Progenitor cell of endocrine pancreas (in vitro differentiated cells): ENCODE measurements around the gene CCBE1. TPM values are rescaled to one million over a fixed set of nuclear protein-coding genes. Genes with fewer than 3 reads are reported as not detected.

Experiments used
- DNase-seq: peaks from one replicate; pipeline ENCODE4 v3.0.0; 2021; ENCODE audit warnings: low spot score; ENCODE audit not compliant: unreplicated experiment
- H3K27ac Mint-ChIP-seq: 2 replicates; pipeline ENCODE4 v1.8.0; 2021; ENCODE audit warnings: mild to moderate bottlenecking, moderate library complexity, mixed read lengths
- H3K27me3 Mint-ChIP-seq: 2 replicates; pipeline ENCODE4 v1.8.0; 2021; ENCODE audit warnings: mixed read lengths
- H3K36me3 Mint-ChIP-seq: 2 replicates; pipeline ENCODE4 v1.8.0; 2022; ENCODE audit warnings: mixed read lengths; ENCODE audit not compliant: insufficient read depth
- H3K4me1 Mint-ChIP-seq: 2 replicates; pipeline ENCODE4 v1.8.0; 2021; ENCODE audit warnings: low read depth, mixed read lengths
- H3K4me3 Mint-ChIP-seq: 2 replicates; pipeline ENCODE4 v1.8.0; 2021; ENCODE audit warnings: low read depth, mild to moderate bottlenecking, moderate library complexity, mixed read lengths
- H3K9me3 Mint-ChIP-seq: 2 replicates; pipeline ENCODE4 v1.8.0; 2021; ENCODE audit warnings: low read depth, mixed read lengths
- total RNA-seq: library from RNA; stranded (reverse); gene quantifications from 2 replicates; pipeline ENCODE4 v1.2.1, GENCODE V29; 2021
- TF ChIP-seq, protein P1 (sequence below): fragments of 200-600 bp; sonication (generic); IDR thresholded peaks from one replicate; pipeline ENCODE4 v1.5.0; 2021; ENCODE audit warnings: antibody characterized with exemption, mild to moderate bottlenecking; ENCODE audit not compliant: unreplicated experiment

CCBE1 gene
- total RNA-seq, 1 donor from 2014 or later: 1.2 TPM

DNA sequence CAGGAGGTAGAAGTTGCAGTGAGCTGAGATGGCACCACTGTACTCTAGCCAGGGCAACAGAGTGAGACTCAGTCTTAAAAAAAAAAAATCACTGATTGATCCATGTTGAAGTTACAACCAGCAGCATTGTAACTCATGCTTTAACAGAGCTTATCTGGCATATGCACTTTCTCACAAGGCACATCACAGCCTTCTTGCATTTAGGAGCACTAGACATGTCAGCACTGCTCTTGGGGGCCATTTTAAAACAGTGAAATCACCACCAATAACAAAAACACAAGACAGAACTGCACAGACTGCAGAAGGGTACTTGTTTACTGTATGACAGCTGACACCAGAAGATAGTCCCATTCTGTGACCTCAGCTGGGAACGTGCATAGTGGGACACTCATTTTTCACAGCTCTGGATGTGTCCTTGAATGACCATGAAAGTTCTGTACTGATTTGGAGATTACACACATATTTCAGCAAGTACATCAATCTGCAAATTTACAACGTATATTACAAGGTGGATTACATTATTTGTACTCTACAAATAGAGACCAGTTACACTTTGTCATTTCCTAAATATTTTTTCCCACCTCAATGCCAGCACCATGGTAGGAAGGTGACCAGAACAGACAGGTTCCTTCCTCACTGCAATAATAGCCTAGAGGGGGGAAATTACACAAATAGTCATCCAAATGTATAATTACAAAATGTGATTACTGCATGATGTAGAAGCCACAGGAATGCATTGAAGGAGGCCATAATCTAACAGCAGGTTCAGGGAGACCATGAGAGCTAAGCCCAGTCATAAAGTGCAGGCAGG is 35.1 kb downstream of the CCBE1 start:
- TF ChIP-seq, protein P1, sequence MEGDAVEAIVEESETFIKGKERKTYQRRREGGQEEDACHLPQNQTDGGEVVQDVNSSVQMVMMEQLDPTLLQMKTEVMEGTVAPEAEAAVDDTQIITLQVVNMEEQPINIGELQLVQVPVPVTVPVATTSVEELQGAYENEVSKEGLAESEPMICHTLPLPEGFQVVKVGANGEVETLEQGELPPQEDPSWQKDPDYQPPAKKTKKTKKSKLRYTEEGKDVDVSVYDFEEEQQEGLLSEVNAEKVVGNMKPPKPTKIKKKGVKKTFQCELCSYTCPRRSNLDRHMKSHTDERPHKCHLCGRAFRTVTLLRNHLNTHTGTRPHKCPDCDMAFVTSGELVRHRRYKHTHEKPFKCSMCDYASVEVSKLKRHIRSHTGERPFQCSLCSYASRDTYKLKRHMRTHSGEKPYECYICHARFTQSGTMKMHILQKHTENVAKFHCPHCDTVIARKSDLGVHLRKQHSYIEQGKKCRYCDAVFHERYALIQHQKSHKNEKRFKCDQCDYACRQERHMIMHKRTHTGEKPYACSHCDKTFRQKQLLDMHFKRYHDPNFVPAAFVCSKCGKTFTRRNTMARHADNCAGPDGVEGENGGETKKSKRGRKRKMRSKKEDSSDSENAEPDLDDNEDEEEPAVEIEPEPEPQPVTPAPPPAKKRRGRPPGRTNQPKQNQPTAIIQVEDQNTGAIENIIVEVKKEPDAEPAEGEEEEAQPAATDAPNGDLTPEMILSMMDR: no peak
- Mint-ChIP-seq H3K27me3 (peaks cover 30% of the 10 kb centered on the region), H3K4me1 (no peaks in the 10 kb centered on the region), H3K36me3 (no peaks in the 10 kb centered on the region), H3K27ac (no peak overlapping the region), H3K9me3 (no peaks in the 10 kb centered on the region), H3K4me3 (no peak overlapping the region)
- DNase-seq: no peak

DNA sequence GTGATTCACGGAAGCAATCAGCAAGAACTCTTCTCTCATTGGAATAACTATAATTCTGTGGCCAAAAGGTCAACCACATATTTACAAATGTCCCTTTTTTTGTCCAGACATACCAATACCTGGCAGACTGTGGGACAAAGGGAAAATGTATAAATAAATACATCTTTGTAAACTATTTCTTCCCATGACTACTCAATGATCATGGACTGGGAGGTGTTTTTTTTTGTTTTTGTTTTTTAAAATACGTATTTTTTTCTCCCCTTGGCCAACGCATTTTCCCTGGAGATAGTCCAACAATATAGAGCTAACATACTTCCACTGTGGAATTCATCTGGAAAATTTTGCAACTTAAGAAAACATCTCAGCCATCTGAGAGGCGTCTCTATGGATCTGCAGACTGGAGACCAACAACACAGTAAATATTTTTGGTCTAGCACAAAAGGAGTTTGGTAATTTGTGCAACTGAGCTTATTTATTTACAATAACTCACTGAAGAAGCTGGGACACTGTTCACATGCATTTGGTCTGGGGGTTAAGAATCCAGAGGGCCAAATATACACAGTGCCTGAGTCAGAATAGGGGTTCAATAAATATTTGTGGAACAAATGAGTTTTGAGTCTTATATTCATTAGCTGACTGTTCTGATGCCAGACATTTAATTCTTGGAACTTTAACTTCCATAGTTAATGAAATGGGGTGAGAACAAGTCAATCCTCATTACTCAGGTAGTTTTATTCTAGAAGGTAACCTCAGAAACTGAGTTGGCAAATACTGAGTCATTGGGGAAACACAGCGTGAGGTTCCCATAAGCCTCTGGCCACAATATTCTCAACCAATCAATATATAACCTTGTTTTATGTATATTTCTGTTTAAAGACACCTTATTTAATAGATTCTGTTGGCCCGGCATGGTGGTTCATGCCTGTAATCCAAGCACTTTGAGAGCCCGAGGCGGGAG is 36.2 kb downstream of the CCBE1 start:
- peaks cover 33% of the 10 kb centered on the region for H3K27me3 Mint-ChIP-seq
- H3K9me3 Mint-ChIP-seq: no peaks in the 10 kb centered on the region
- H3K4me3 Mint-ChIP-seq: no peak overlapping the region
- H3K27ac Mint-ChIP-seq: no peak overlapping the region
- TF ChIP-seq, protein P1: no peak
- no peaks in the 10 kb centered on the region for H3K36me3 Mint-ChIP-seq
- no peaks in the 10 kb centered on the region for H3K4me1 Mint-ChIP-seq
- DNase-seq: no peak

DNA sequence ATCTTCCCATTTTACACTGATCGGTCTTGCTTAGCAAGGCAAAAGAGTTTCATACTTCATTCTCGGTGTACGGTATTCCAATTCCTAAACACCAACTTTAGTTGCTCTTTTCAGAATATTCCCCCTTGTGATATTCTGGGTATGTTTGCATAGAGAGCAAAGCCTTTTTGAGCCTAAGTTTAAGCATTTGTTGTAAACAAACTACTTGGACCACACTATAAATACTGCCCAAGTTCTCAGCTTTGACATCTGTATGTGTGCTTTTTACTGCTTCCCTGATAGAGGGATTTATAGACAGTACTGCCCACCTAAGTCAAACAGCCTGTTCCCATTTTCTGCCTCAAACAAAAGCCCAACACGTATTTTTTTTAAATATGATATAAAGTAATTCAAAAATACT is 36.9 kb downstream of the CCBE1 start:
- TF ChIP-seq, protein P1: no peak
- no peak for DNase-seq
- H3K9me3 Mint-ChIP-seq: no peaks in the 10 kb centered on the region
- H3K4me3 Mint-ChIP-seq: no peak overlapping the region
- H3K27ac Mint-ChIP-seq: no peak overlapping the region
- no peaks in the 10 kb centered on the region for H3K4me1 Mint-ChIP-seq
- no peaks in the 10 kb centered on the region for H3K36me3 Mint-ChIP-seq
- peaks cover 27% of the 10 kb centered on the region for H3K27me3 Mint-ChIP-seq

DNA sequence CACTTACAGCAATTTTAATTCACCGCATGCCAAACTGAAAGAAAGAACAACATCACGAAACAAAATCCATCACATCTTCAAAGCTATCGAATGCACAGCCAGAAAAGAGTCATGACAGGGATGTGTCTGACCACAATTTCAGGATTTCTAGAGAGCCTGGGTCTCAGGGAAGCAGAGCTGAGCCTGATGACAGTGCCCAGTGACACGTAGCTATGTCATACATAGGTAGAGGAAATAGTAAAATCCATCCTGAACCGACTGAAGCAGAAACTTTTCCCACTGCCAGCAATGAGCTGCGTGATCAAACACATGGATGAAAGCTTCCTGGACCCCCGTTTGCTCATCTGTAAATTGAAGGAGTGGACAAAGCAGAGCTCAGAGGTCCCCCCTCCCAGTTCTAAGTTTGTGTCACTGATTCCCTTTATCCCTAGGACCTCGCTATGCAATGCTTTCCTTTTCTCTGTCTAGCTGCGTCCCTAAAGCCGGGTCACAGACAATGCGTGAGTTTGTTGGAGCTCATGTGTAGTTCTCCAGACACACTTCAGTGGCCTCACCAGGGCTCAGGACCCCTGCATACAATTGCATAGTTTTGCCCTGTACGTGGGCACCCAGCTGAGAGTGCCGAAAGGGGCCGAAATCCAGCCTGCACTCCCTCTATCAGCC is 37.6 kb downstream of the CCBE1 start:
- no peaks in the 10 kb centered on the region for H3K9me3 Mint-ChIP-seq
- DNase-seq: no peak
- no peaks in the 10 kb centered on the region for H3K36me3 Mint-ChIP-seq
- TF ChIP-seq, protein P1: no peak
- H3K4me3 Mint-ChIP-seq: no peak overlapping the region
- no peak overlapping the region for H3K27ac Mint-ChIP-seq
- no peaks in the 10 kb centered on the region for H3K4me1 Mint-ChIP-seq
- H3K27me3 Mint-ChIP-seq: peaks cover 27% of the 10 kb centered on the region

DNA sequence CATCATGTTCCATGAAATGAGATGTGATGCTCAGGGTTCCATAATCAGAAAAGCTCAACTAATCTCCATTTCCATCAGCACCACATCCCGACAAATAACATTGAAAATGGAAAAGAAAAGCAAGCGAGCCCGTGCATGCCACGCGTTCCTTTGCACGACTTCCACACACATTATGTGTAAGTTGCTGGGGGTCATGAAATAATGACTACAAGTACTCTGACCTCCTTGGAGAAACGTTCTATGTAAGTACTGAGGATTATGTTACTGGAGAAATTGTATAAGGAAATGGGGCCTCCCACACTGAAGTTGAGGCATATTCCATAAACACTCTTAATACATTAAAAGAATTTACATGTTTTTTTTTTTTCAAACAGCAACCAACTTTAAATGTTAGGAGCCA is 38.3 kb downstream of the CCBE1 start:
- no peak overlapping the region for H3K4me3 Mint-ChIP-seq
- no peaks in the 10 kb centered on the region for H3K9me3 Mint-ChIP-seq
- DNase-seq: no peak
- H3K27me3 Mint-ChIP-seq: peaks cover 20% of the 10 kb centered on the region
- TF ChIP-seq, protein P1: no peak
- no peaks in the 10 kb centered on the region for H3K4me1 Mint-ChIP-seq
- H3K36me3 Mint-ChIP-seq: no peaks in the 10 kb centered on the region
- H3K27ac Mint-ChIP-seq: no peak overlapping the region
